Measurements from ENCODE around the gene STAT3.
"Not testable (repeated sequence)": the region's sequence is repeated elsewhere in the genome, so short reads cannot be mapped to it uniquely, and the experiment has no call there.

The STAT3 gene

GRCh38 chr17:42421136-42421506 lies 32.9 kb upstream of the STAT3 start:
- no peak for DNase-seq (ENCODE audit: low spot score)
- TF ChIP-seq CTCF (conservative IDR thresholded peaks at IDR 0.05; ENCODE audit: low read depth), result no peak
- ChIA-PET CTCF (interaction anchor here (1.2 kb wide), 1 partner anchor 99 kb away, joined by 4 read pairs; no protein-coding TSS in a partner anchor), POLR2A (ENCODE audit: low non-redundant PET) (interaction anchor here (0.6 kb wide), 1 partner anchor 79 kb away, joined by 5 read pairs; no protein-coding TSS in a partner anchor)
- peak overlapping the region; percentile 98 for H3K27ac ChIP-seq

DNA sequence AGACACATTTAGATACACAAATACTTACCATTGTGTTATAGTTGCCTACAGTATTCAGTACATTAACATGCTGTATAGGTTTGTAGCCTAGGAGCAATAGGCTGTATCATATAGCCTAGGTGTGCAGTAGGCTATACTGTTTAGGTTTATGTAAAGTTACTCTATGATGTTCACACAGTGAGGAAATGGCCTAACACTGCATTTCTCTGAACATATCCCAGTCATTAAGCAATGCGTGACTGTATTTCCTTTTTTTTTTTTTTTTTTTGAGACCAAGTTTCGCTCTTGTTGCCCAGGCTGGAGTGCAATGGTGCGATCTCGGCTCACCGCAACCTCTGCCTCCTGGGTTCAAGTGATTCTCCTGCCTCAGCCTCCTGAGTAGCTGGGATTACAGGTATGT lies 29.7 kb upstream of the STAT3 start:
- not testable (repeated sequence) for DNase-seq (ENCODE audit: low spot score)

DNA sequence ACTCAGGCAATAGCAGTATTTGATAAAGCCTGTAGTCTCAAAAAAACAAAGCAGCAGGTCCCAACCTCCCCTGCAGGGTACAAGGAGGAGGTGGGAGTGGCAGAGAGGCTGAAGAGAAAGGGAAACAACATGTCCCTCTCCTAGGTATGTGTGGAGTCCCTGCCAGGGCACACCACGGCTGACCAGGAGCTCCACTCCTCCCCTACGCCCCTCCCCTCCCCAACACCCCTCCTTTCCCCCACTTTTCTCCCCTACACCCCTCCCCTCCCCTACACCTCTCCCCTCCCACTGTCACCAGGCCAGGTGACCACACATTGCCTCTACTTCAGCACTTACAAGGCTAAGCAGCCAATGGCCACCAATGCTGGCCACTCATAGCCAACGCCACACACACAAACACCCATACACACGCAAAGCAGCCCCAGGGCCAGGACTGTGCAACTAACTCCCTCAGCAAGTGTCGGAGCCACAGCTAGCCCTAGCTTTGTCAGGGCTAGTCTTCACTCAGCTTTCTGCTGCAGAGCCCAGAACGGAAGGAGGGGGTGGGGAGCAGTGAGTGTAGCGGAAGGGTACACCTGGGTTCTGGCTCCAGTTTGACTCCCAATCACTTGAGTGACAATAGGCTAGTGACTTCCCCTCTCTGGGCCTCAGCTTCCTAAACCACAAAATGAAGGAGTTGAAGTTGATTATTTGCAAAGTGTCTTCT lies 26.6 kb upstream of the STAT3 start:
- peak overlapping the region; percentile 96 for H3K27ac ChIP-seq
- ChIA-PET CTCF (no interaction called here), POLR2A (ENCODE audit: low non-redundant PET) (no interaction called here)
- no peak for DNase-seq (ENCODE audit: low spot score)
- TF ChIP-seq CTCF (conservative IDR thresholded peaks at IDR 0.05; ENCODE audit: low read depth), result no peak

More for the DNA sequence above, 29.7 kb upstream of the STAT3 start:
- peak overlapping the region; percentile 39 for H3K27ac ChIP-seq
- POLR2A ChIA-PET (ENCODE audit: low non-redundant PET); CTCF ChIA-PET: not testable (repeated sequence)

- CTCF ChIA-PET, result interaction anchor here (0.6 kb wide), 1 partner anchor 65 kb away, joined by 3 read pairs; no protein-coding TSS in a partner anchor
- DNase-seq (ENCODE audit: low spot score), result no peak
- peak overlapping the region; percentile 96 for H3K27ac ChIP-seq
- TF ChIP-seq CTCF (conservative IDR thresholded peaks at IDR 0.05; ENCODE audit: low read depth), result no peak
- POLR2A ChIA-PET (ENCODE audit: low non-redundant PET), result interaction anchor here (1.1 kb wide), 1 partner anchor 10 kb away, joined by 4 read pairs; the partner anchor contains the start of gene CAVIN1
Observed at GRCh38 chr17:42413464-42414040, 25.3 kb upstream of the STAT3 start.

DNA sequence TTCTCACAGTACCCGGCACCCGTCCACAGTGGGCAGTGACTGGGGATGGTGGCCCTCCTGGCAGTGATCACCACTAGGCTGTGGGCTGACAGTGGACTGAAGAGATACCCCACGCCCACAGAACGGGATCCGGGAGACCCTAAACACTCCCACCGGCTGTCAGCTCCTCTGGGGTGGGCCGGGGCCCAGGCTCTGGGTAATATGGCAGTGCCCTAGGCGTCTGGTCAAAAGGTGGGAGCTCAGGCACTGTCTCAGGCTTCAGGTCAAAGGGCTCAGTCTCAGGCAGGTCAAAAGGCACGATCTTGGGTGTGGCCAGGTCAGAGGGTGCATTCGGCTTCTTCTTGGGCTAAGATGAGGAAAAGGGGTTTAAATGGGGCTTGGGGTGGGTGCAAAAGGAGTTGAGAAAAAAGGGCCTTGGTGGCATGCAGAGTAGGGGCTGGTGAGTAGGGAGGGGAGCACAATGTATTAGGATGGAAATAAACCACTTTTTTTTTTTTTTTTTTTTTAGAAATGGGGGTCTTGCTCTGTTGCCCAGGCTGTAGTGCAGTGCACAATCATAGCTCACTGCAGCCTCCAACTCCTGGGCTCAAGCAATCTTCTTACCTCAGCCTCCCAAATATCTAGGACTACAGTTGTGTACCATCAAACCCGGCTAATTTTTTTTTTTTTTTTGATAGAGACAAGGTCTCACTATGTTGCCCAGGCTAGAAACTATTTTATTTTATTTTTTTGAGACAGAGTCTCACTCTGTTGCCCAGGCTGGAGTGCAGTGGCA lies 23.9 kb upstream of the STAT3 start:
- ChIA-PET POLR2A (ENCODE audit: low non-redundant PET) (interaction anchor here (1.1 kb wide), 1 partner anchor 11 kb away, joined by 4 read pairs; the partner anchor contains the start of gene CAVIN1), CTCF (no interaction called here)
- H3K27ac ChIP-seq, result peak overlapping the region; percentile 96
- no peak for DNase-seq (ENCODE audit: low spot score)
- no peak for TF ChIP-seq CTCF (conservative IDR thresholded peaks at IDR 0.05; ENCODE audit: low read depth)

GRCh38 chr17:42411361-42411760 lies 23.1 kb upstream of the STAT3 start:
- H3K27ac ChIP-seq, result peak overlapping the region; percentile 96
- no peak for TF ChIP-seq CTCF (conservative IDR thresholded peaks at IDR 0.05; ENCODE audit: low read depth)
- no peak for DNase-seq (ENCODE audit: low spot score)
- ChIA-PET CTCF (interaction anchor here (0.6 kb wide), 2 partner anchors 93 to 266 kb away, joined by 4 to 5 read pairs; no protein-coding TSS in a partner anchor), POLR2A (ENCODE audit: low non-redundant PET) (no interaction called here)

All from RWPE1 (cell line).